Renal cortex interstitium (tissue), 11 donors: Measurements from ENCODE around the gene CLSTN2. TPM values are rescaled to one million over a fixed set of nuclear protein-coding genes. Genes with fewer than 3 reads are reported as not detected.

ENCODE experiments used
- DNase-seq, 11 donors: peaks; one replicate each; pipeline ENCODE4 v3.0.0-alpha.2; 2013; ENCODE audit warnings: low read depth in 9 of 11, low spot score in 4 of 11; ENCODE audit errors: extremely low read depth in 1 of 11
- polyA plus RNA-seq, 3 donors: library from polyadenylated mRNA; unstranded; fragments of 120-200 nt; gene quantifications; one replicate each; pipeline ENCODE4 v1.2.1, GENCODE V29; 2013; ENCODE audit not compliant: insufficient read length in 3 of 3

Gene CLSTN2
- polyA plus RNA-seq, 3 donors: 1.3 to 2.6 (median 1.9) TPM

DNA sequence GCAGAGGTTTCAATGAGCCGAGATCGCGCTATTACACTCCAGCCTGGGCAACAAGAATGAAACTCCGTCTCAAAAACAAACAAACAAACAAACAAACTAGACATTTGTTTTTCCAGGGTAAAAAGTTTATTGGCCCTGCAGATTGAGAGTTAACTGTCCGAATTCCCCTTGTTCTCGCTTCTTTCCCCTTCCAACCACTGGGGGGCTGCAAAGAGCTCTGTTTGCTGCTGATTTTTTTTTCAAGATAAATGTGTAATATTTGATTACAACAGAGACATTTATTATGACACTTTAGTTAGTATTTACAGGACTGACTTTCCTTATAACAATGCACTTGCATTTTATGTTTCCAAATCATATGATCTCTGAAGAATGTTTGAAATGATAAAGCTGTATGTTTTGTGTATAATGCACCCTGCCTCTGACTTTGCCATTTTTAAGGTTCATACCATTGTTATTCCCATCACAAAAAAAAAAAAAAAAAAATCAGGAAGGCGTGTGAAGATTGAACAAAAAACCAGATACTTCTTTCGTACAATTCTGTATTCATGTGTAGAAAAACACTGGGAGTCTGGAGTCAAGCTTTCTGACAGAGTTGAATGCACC, 2.8 kb downstream of the CLSTN2 start:
- peak in 3 of 11 donors; percentile 33 to 42 (median 39) for DNase-seq

DNA sequence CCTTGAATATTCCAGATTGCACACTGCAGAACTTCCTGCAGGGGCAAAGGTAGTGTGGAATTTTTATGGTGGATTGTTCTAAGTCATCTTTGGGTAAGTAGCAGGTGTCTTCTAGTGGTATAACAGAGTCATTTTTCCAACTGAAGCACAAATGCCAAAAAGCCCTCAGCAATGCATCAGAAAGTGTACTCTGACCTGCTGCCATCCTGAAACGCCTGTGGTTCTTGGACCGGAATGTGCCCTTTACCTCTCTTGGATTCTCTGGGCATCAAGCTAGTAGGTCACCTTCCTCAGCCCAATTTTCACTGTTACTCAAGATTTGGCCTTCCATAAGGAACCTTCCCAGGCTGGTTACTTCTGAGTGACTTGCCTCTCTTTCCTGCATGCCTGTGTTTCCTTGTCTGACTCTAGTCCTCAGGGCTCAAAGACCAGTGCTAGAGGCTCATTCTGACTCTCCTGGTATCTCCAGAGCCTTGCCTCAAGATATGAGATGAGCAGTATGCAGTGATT, 4.8 kb downstream of the CLSTN2 start:
- DNase-seq: no peak

GRCh38 chr3:139940622-139941021, 5.6 kb downstream of the CLSTN2 start:
- no peak for DNase-seq

- no peak for DNase-seq
Measured at GRCh38 chr3:139941580-139941979, 6.6 kb downstream of the CLSTN2 start.

DNA sequence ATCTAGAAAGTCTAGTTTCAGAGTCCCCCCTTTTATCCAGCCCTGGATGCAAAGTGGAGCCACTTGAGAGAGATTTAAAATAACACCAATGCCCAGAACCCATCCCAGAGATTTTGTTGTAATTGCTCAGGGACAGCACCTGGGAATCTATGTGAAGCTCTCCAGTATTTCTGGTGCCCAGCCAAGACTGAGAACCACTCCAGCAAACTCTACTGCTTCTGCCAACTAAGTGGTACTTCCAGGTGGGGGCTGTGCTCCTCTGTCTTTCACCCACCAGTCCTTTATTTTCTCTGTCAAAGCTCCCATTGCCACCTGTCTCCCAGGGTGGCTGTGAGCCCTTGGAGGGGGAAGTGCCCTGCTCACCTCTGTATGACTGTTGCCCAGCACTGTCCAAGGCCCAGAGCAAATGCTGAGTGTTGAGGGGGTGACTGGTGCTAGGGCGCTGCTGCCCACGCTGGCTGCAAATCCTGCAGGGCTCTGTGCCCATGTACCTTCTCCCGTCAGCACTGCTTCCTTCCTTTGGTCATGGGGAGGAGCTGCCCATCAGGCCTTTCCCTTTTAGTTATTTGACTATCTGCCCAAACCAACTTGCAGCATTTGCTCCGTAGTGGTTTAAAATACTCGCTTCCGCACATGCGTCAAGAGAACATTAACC, 9.4 kb downstream of the CLSTN2 start:
- no peak for DNase-seq

DNA sequence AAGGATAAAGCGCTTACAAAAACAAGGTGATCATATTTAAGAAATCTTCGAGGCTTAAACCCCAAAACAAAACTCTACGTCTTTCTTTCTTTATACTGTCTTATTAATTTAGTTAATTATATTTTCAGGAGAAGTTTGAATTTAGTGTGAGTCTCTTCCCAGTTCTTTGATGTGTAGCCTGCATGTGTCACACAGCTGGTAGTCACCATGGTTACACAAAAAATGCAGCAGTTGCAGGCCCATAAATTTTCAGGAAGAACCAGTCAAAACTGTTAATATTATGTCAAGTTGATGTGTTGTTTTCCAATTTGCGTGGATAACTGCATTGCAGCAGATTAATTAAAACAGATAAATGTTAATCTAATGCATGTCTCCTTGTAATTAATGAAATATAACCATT, 10.4 kb downstream of the CLSTN2 start:
- no peak for DNase-seq

- no peak for DNase-seq
Measured at GRCh38 chr3:139945942-139946341, 11.0 kb downstream of the CLSTN2 start.

- no peak for DNase-seq
Measured at GRCh38 chr3:139948467-139948866, 13.5 kb downstream of the CLSTN2 start.

DNA sequence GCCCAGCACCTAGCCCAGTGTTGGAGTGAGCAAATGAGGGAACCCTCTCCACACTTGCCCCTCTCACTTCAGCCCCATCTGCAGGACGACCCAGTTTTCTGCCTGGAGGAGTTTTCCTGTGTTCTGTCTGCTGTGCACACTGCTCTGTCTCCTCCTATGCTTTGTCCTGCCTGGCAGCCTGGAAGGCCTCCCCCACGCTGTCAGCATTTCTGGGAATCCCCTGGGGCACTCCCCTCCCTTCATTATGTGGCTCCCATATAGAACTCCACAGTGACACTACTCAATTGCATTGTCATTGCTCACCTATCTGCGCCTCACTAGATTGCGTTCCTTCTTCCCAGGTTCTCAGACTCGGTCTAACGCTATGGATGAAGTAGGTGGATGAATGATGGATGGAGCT, 13.9 kb downstream of the CLSTN2 start:
- no peak for DNase-seq

GRCh38 chr3:139953131-139953910, 18.3 kb downstream of the CLSTN2 start:
- DNase-seq: no peak

GRCh38 chr3:139954146-139954860, 19.3 kb downstream of the CLSTN2 start:
- DNase-seq: no peak

GRCh38 chr3:139957844-139958243, 22.9 kb downstream of the CLSTN2 start:
- DNase-seq: no peak

DNA sequence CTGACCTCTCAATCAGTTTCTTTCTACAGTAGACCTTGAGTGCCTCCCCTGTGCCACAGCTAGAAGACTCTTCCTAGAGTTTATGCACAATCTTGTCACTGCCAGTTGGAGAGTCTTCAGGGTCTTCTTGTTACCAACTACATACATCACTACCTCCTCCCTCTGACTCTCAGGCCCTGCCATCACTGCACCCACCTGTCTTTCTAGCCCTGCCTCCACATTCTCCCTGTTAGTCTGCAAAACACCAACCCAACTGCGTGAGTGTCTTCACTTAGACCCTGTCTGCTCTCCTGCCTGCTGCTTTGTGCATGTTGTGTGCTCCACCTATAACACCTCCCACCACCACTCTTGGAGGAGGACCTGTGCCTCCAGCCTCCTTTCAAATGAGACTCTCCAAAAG, 34.4 kb downstream of the CLSTN2 start:
- DNase-seq: no peak

- DNase-seq: peak in 2 of 11 donors; percentile 6 to 19
Measured at GRCh38 chr3:139970526-139970925, 35.5 kb downstream of the CLSTN2 start.

DNA sequence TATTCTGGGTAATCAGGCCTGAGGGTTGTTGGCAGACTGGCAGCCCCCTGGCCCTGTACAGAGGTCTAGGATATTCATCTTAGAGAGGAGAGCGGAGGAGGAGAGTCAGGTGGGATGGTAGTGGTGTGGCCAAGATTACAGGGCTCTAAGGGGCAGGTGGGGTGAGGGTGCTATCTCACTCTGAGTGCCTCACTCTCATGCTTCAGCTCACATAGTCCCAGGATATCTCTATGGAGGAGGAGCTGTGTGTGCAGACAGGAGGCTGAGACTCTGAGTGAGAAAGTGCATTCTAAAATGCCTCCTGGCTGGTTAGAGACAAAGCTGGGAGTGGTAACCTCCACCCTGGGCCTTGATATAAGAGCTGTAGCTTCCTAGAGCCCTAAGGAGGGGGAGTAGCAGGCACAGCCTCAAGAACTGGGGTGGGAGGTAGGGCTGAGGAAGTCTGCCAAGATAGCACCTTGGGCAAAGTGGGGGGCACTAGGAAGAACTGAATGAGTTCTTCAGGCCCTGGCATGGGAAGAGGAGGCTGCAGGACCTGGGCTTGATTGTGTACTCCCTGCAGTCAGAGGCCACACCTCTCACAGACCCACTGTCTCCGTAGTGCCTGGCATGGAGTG, 39.9 kb downstream of the CLSTN2 start:
- no peak for DNase-seq

DNA sequence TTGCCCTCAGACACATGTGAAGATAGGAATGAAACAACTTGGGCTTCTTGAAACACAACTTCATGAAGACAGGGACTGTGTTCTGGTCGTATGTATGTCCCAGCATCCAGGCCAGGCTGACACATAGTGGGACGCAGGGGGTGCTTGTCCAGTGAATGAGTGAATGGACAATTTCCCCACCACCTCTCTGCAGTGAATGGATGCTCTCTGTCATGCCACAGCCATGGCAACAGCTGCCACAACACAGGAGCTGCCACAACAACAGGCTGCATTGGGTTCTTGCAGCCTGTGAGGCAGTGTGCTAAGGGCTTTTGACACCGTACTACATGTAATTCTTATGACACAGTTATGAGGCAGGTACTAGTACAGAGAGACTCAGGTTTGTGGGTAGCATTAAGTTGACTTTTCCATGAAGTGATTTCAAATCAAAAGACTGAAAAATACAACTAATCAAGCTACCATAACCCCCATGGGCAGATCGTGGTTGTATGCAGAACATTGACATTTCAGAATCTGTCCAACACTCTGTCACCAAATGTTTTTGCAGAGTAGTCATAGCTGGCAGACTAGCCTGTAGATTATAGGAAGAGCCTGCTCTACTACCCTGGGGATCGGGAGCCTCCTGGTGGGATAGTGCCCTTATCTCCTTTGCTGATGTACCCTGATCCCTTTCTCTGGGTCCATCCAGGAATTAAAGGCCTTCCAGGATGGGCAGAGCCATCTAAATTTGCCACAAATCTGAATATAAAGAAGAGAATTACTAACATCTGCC, 40.8 kb downstream of the CLSTN2 start:
- DNase-seq: no peak

DNA sequence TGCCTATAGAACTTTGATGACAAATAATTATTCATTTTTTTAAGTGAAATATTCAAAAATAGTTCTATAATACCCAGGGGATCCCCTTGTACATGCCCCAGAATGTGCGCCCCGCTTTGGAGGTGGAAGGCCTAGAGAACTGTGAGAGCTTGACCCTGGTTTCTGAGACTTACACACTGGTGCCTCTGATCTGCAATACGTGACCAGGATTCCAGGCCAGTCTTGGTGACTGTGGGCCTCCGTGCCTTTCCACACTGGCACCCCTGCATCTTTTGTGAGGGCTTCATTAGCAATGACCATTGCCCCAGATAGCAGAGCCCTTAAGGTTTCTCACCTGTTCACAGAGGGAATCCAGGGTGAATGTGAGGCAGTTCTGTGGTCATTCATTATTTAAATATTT, 44.0 kb downstream of the CLSTN2 start:
- no peak for DNase-seq

DNA sequence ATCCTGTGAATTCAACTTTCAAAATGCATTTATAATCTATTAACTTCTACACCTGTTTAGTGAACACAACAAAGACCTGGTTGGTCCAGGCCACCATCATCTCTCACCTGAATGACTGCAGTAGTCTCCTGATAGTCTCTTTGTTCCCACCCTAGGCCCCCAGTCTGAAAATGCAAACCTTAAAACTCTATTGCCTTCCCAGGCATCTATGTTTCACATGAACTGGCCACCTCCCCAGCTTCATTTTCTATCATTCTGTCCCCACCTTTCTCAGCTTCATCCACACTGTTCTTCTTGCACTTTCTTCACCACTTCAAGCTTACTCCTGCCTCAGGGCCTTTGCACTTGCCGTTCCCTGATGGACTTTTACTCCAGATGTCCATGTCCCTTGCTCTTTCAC, 45.0 kb downstream of the CLSTN2 start:
- no peak for DNase-seq
